Fibroblast of the aortic adventitia (primary cell): ENCODE results near the gene HEY2. TPM values are rescaled to one million over a fixed set of nuclear protein-coding genes. Genes with fewer than 3 reads are reported as not detected.

ENCODE experiments used
- DNase-seq: peaks from one replicate; pipeline ENCODE4 v3.0.0-alpha.2; 2010; ENCODE audit warnings: low read depth
- H3K4me3 ChIP-seq: 2 replicates; pipeline ENCODE4 v1.5.1; 2011; ENCODE audit warnings: low read depth, mild to moderate bottlenecking, control low read depth, low read length, moderate library complexity
- CTCF ChIP-seq: IDR thresholded peaks from 2 replicates; pipeline ENCODE4 v1.5.1; 2011; ENCODE audit warnings: mild to moderate bottlenecking, low read length, control low read depth, inconsistent platforms; ENCODE audit not compliant: insufficient read depth
- total RNA-seq: library from RNA; depleted of rRNA; stranded (reverse); fragments of >200 nt; gene quantifications from 2 replicates; pipeline ENCODE4 v1.2.3, GENCODE V29; 2012; ENCODE audit warnings: low replicate concordance

Gene HEY2
- total RNA-seq, 1 donor: 0.09 TPM

- no peak for DNase-seq
- no peak overlapping the region for H3K4me3 ChIP-seq
- no peak for TF ChIP-seq CTCF
These were observed 19.4 kb upstream of the HEY2 start for GRCh38 chr6:125729983-125730382.

DNA sequence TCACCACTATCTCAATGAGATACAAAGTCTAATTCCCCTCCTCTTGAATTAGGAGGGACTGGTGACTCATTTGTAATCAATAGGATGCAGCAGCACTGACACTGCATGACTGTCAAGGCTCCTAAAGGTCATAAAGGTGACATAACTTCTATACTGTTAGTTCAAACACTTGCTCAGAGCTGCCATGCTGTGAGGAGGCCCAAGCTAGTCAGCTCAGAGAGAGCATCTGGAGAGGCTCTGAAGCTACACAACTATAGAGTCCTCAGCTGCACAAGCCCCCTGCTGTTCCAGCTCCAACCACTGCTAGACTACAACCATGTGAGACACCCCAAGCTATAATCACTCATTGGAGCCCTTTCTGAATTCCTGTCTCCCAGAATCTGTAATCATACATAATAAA is 17.0 kb upstream of the HEY2 start:
- no peak for DNase-seq

DNA sequence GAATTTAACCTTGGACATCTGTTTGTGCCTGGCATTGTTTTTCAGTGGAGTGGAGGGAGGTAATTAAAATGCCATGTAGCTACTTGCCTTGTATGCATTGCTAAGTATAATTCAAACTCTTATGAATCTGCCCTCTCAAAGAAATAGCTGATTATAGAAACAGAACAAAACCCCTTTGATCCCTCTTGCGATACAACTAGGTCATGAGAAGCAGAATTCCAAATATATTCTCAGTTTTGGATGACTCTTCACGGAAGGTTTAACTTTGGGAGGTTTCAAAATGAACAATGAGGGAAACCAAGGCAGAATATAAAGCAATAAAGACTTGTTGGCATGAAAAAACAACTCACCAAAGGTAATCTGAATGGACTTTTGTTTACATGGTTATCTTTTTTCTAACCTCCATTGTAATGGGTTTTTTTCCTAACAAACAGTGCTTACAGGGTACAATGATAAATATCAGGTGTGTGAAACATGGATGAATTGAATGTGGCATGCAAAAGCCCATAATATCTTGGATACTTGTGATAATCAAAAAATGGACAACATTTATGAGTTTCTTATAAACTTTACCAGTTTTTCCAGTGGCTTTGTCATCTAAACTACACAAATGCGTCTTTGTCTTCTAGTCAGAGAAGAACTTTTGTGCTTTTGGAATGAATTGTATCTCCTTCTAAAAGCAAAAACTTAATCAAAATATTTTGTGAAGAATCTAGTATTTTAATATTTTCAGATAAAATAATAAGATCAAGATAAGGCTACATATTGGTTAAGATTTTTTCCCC is 15.7 kb upstream of the HEY2 start:
- no peak for TF ChIP-seq CTCF
- DNase-seq: no peak
- no peak overlapping the region for H3K4me3 ChIP-seq

More for the DNA sequence above, 17.0 kb upstream of the HEY2 start:
- no peak for TF ChIP-seq CTCF
- no peak overlapping the region for H3K4me3 ChIP-seq

DNA sequence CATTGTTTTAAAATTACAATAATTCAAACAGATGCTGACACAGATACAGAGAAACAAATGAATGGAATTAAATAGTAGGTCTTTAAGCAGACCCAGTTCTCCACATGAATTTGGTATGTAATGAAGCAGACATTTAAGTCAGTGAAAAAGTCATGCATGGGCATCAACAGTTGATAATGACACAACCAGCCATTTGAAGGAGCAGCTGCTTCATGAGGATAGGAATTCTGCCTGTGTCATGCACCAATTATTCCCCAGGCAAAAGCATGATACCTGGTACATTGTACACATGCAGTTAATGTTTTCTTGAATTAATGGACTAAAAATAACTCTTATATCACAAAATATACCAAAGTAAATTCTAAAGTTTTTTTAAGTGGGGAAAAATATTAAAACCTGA is 11.2 kb upstream of the HEY2 start:
- no peak for TF ChIP-seq CTCF
- H3K4me3 ChIP-seq: no peak overlapping the region
- DNase-seq: no peak

DNA sequence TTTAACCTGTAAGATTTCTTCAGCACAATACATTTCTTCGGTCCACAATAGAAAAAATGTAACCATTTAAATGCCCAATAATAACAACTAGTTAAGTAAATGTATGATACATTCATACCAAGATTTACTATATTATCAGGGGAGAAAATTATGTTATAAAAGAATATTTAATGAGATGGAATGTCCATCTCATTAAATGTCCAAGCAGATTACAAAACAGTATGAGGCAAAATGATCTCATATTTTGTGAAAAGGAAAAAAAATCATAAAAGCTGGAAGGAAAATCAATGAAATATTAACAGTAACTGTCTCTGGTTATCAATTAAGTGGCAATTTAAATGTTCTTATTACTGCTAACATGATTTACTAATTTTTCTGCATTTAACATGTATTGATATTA is 10.1 kb upstream of the HEY2 start:
- no peak for TF ChIP-seq CTCF
- H3K4me3 ChIP-seq: no peak overlapping the region
- DNase-seq: no peak

GRCh38 chr6:125741336-125741735 is 8.1 kb upstream of the HEY2 start:
- no peak for DNase-seq
- H3K4me3 ChIP-seq: no peak overlapping the region
- TF ChIP-seq CTCF: no peak

GRCh38 chr6:125742024-125742423 is 7.4 kb upstream of the HEY2 start:
- no peak for TF ChIP-seq CTCF
- H3K4me3 ChIP-seq: no peak overlapping the region
- DNase-seq: no peak
